ENCODE measurements around the gene RACK1.
A peak's percentile ranks its signal among the peaks of the same experiment; 100 is the strongest.
"Not testable (repeated sequence)": the region's sequence is repeated elsewhere in the genome, so short reads cannot be mapped to it uniquely, and the experiment has no call there.

Gene RACK1

GRCh38 chr5:181243564-181244343 lies at the start of gene RACK1:
RACK1 (minus strand) TSS chr5:181243906; CDS start chr5:181243800, 106 bp downstream.
- DNase-seq (ENCODE audit: low read depth) = peak; percentile 82

- not testable (repeated sequence) for DNase-seq (ENCODE audit: low read depth)
These were observed 43.6 kb upstream of the RACK1 start for GRCh38 chr5:181287331-181287730.

GRCh38 chr5:181285962-181286705 lies 42.4 kb upstream of the RACK1 start:
- not testable (repeated sequence) for DNase-seq (ENCODE audit: low read depth)

GRCh38 chr5:181283841-181284755 lies 40.4 kb upstream of the RACK1 start:
- DNase-seq (ENCODE audit: low read depth) = not testable (repeated sequence)

- no peak for DNase-seq (ENCODE audit: low read depth)
These were observed 39.6 kb upstream of the RACK1 start for GRCh38 chr5:181283347-181283746.

GRCh38 chr5:181282874-181283273 lies 39.2 kb upstream of the RACK1 start:
- DNase-seq (ENCODE audit: low read depth) = no peak

GRCh38 chr5:181282415-181282814 lies 38.7 kb upstream of the RACK1 start:
- not testable (repeated sequence) for DNase-seq (ENCODE audit: low read depth)

GRCh38 chr5:181281984-181282316 lies 38.2 kb upstream of the RACK1 start:
- no peak for DNase-seq (ENCODE audit: low read depth)

GRCh38 chr5:181281077-181281983 lies 37.6 kb upstream of the RACK1 start:
- DNase-seq (ENCODE audit: low read depth) = no peak

- no peak for DNase-seq (ENCODE audit: low read depth)
These were observed 36.6 kb upstream of the RACK1 start for GRCh38 chr5:181280251-181280762.

GRCh38 chr5:181273433-181273744 lies 29.7 kb upstream of the RACK1 start:
- not testable (repeated sequence) for DNase-seq (ENCODE audit: low read depth)

- no peak for DNase-seq (ENCODE audit: low read depth)
These were observed 27.4 kb upstream of the RACK1 start for GRCh38 chr5:181271081-181271480.

- not testable (repeated sequence) for DNase-seq (ENCODE audit: low read depth)
These were observed 24.2 kb upstream of the RACK1 start for GRCh38 chr5:181267907-181268306.

- DNase-seq (ENCODE audit: low read depth) = not testable (repeated sequence)
These were observed 23.7 kb upstream of the RACK1 start for GRCh38 chr5:181267291-181267904.

GRCh38 chr5:181265092-181265671 lies 21.5 kb upstream of the RACK1 start:
- DNase-seq (ENCODE audit: low read depth) = no peak

- no peak for DNase-seq (ENCODE audit: low read depth)
These were observed 19.9 kb upstream of the RACK1 start for GRCh38 chr5:181263633-181264032.

GRCh38 chr5:181261320-181262049 lies 17.8 kb upstream of the RACK1 start:
- DNase-seq (ENCODE audit: low read depth) = peak; percentile 62

- DNase-seq (ENCODE audit: low read depth) = peak; percentile 83
These were observed 17.1 kb upstream of the RACK1 start, which contains the start of gene TRIM52 for GRCh38 chr5:181260720-181261319. TRIM52 (minus strand) TSS chr5:181261143; CDS start chr5:181260813, 330 bp downstream.
